Left ventricle myocardium inferior (tissue), 1 donor: ENCODE data around the gene TTC16. TPM values are rescaled to one million over a fixed set of nuclear protein-coding genes. Genes with fewer than 3 reads are reported as not detected.
"Not testable (repeated sequence)": the region's sequence is repeated elsewhere in the genome, so short reads cannot be mapped to it uniquely, and the experiment has no call there.

Source experiments
- DNase-seq: peaks from one replicate; pipeline ENCODE4 v3.0.0-alpha.2; 2020
- H3K27ac ChIP-seq: fragments of 200-600 bp; replicated peaks from 2 replicates; pipeline ENCODE4 v1.8.0; 2021
- H3K27me3 ChIP-seq: fragments of 200-600 bp; 2 replicates; pipeline ENCODE4 v1.8.0; 2021; ENCODE audit warnings: low read depth
- H3K36me3 ChIP-seq: fragments of 200-600 bp; 2 replicates; pipeline ENCODE4 v1.8.0; 2021
- H3K4me1 ChIP-seq: fragments of 200-600 bp; 2 replicates; pipeline ENCODE4 v1.8.0; 2021
- H3K4me3 ChIP-seq: fragments of 200-600 bp; 2 replicates; pipeline ENCODE4 v1.8.0; 2021; ENCODE audit warnings: mild to moderate bottlenecking, moderate library complexity
- H3K9me3 ChIP-seq: fragments of 200-600 bp; replicated peaks from 2 replicates; pipeline ENCODE4 v1.8.0; 2021
- intact Hi-C: fragments of 100-400 bp; cut with micrococcal nuclease; formaldehyde crosslinking; loops from one replicate; pipeline ENCODE4 v1.11.0; 2022
- total RNA-seq: library from RNA; stranded (reverse); fragmentation: NEBNext Ultra II Directional; extraction: Animal tissue kit (Norgen Biotek cat#: 25700); gene quantifications from one replicate; pipeline ENCODE4 v1.2.1, GENCODE V29; 2021
- TF ChIP-seq, protein P1 (sequence below): fragments of 200-600 bp; IDR thresholded peaks from 2 replicates; pipeline ENCODE4 v1.8.0; 2021; ENCODE audit warnings: antibody characterized with exemption, mild to moderate bottlenecking, borderline replicate concordance
- donor health status: DM: no; HTN: yes; CAD: no; lungs with severe emphysema.

The TTC16 gene
- total RNA-seq, 1 donor from 2014 or later, result 0.25 TPM

DNA sequence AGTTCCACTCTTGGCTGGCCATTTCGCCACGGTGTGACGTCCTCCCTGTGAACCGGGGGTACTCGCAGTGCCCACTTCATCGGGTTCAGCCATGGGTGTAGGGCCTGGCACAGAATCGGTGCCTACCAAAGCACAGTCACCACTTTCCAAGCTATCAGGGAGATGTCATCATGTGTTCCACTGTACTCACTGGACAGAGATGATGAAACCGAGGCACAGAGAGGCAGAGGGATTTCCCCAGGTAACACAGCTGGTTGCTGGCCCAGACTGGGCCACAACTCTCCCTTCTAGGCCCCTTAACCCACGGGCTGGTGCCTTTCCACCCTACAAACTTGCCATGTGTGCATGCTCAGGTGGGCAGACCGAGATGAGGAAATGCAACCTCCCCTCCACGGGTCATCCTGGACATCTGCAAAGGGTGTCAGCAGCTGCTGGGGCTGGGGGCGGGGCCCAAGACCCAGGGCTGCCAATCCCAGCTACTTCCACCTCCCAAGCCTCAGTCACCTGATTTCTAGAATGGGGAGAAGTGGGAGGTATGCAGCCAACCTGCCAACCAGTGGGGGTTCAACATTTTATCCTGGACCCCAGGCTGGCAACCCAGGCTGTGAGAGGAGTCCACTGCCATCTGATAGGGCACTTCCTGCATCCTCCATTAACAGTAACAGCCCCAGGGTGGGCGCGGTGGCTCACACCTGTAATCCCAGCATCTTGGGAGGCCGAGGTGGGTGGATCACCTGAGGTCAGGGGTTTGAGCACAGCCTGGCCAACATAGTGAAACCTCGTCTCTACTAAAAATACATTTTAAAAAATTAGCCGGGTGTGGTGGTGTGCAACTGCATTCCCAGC is 63.5 kb downstream of the TTC16 start:
- Histone ChIP-seq H3K36me3 (no peaks in the 10 kb centered on the region), H3K27me3 (no peaks in the 10 kb centered on the region), H3K27ac (peak overlapping the region; percentile 81), H3K4me1 (peaks cover 51% of the 10 kb centered on the region), H3K9me3 (no peaks in the 10 kb centered on the region), H3K4me3 (peak overlapping the region; percentile 52)
- TF ChIP-seq, protein P1, sequence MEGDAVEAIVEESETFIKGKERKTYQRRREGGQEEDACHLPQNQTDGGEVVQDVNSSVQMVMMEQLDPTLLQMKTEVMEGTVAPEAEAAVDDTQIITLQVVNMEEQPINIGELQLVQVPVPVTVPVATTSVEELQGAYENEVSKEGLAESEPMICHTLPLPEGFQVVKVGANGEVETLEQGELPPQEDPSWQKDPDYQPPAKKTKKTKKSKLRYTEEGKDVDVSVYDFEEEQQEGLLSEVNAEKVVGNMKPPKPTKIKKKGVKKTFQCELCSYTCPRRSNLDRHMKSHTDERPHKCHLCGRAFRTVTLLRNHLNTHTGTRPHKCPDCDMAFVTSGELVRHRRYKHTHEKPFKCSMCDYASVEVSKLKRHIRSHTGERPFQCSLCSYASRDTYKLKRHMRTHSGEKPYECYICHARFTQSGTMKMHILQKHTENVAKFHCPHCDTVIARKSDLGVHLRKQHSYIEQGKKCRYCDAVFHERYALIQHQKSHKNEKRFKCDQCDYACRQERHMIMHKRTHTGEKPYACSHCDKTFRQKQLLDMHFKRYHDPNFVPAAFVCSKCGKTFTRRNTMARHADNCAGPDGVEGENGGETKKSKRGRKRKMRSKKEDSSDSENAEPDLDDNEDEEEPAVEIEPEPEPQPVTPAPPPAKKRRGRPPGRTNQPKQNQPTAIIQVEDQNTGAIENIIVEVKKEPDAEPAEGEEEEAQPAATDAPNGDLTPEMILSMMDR, result no peak
- intact Hi-C loops, result no loop called here
- no peak for DNase-seq

DNA sequence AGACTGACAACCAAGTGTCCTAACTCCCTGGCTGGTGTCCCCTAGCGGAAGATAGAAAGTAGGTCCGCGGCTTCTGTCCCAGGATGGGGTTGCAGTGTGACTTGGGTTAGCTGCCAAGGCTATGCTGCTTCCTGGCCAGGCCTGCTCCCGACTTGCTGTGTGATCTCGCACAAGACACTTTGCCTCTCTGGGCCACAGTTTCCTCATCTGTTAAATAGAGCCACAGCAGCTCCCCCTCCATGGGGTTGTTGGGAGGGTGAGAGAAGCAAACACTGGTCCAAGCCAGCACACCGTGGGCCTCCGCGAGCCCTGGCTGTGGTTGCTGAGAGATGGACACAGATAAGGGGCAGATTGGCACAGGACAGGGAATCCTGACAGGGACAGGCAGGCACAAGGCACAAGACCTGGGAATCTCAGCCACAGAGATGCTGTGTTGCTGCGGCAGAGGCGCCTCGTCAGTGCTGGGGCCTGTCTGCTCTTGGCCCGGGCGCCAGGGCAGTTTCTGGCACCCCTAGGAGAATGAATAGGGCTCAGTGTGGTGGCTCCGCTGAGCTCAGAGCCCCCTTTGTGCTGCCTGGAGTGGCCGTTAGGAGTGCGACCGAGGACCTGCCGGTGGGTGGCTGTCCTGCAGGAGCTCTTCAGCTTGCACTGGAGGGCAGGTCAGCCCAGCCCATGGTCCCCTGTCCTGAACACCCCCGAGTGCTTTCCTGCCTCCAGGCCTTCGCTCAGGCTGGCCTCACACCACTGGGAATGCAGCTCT is 64.4 kb downstream of the TTC16 start:
- intact Hi-C loops, result loop anchor here (5.0 kb wide), 1 partner anchor 43 kb away; the partner anchor contains the start of gene TOR2A
- DNase-seq, result no peak
- TF ChIP-seq, protein P1, result no peak
- Histone ChIP-seq H3K36me3 (no peaks in the 10 kb centered on the region), H3K27me3 (no peaks in the 10 kb centered on the region), H3K4me3 (no peak overlapping the region), H3K4me1 (peaks cover 59% of the 10 kb centered on the region), H3K9me3 (no peaks in the 10 kb centered on the region), H3K27ac (peak overlapping the region; percentile 21)

DNA sequence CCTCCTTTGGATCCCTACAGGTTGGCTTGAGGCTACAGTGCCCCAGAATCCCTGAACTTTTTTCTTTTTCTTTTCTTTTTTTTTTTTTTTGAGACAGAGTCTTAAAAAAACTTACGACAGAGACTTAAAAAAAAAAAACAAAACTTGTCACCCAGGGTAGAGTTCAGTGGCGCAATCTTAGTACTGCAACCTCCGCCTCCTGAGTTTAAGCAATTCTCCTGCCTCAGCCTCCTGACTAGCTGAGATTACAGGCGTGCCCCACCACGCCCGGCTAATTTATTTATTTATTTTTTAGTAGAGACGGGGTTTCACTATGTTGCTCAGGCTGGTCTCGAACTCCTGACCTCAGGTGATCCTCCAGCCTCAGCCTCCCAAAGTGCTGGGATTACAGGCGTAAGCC is 65.0 kb downstream of the TTC16 start:
- not testable (repeated sequence) for H3K9me3 ChIP-seq, H3K4me3 ChIP-seq, DNase-seq, H3K27me3 ChIP-seq, H3K36me3 ChIP-seq
- peak overlapping the region; percentile 21 for H3K27ac ChIP-seq
- H3K4me1 ChIP-seq, result peaks cover 59% of the 10 kb centered on the region
- intact Hi-C loops, result loop anchor here (5.0 kb wide), 1 partner anchor 44 kb away; the partner anchor contains the start of gene TOR2A

Other genes with a start within 250 kb of the TTC16 start
- 36.9 TPM for gene STXBP1, start 103.8 kb upstream of the TTC16 start, total RNA-seq
- not detected for gene CFAP157, start 9.1 kb upstream of the TTC16 start, total RNA-seq
- 13.9 TPM for gene PTRH1, start 416 bp upstream of the TTC16 start, total RNA-seq
- 2.3 TPM for gene TOR2A, start 19.2 kb downstream of the TTC16 start, total RNA-seq
- gene SH2D3C, start 62.6 kb downstream of the TTC16 start, total RNA-seq, result 18.2 TPM
- gene CDK9, start 70.0 kb downstream of the TTC16 start, total RNA-seq, result 46.4 TPM
- gene FPGS, start 86.8 kb downstream of the TTC16 start, total RNA-seq, result 38.0 TPM
- gene ENG, start 138.6 kb downstream of the TTC16 start, total RNA-seq, result 139 TPM
- 844 TPM for gene AK1, start 161.6 kb downstream of the TTC16 start, total RNA-seq
- 48.4 TPM for gene ST6GALNAC6, start 183.5 kb downstream of the TTC16 start, total RNA-seq
- 31.3 TPM for gene ST6GALNAC4, start 201.0 kb downstream of the TTC16 start, total RNA-seq
- 0.85 TPM for gene PIP5KL1, start 214.7 kb downstream of the TTC16 start, total RNA-seq
- 14.0 TPM for gene DPM2, start 221.8 kb downstream of the TTC16 start, total RNA-seq